ENCODE measurements around the gene FAM222A.

- TF ChIP-seq CTCF (conservative IDR thresholded peaks at IDR 0.05) (no peak), EZH2 (IDR thresholded peaks at IDR 0.05; ENCODE audit: low read depth) (no peak)
These were observed 86.9 kb downstream of the FAM222A start for GRCh38 chr12:109800536-109800935.

Measured in PC-9 (cell line).